OCI-LY3 (cell line): ENCODE data around the gene TAF11.

Experiments
- H2AFZ ChIP-seq: fragments of 200-600, 300-600 bp; shearing (Covaris generic); 2 replicates; pipeline ENCODE4 v1.6.0; 2014; ENCODE audit warnings: antibody characterized with exemption, low read depth, low read length
- H3K27ac ChIP-seq: fragments of 200-600, 300-600 bp; sonication (generic); 2 replicates; pipeline ENCODE4 v1.5.1; 2014; ENCODE audit warnings: mild to moderate bottlenecking, low read length, moderate library complexity, mixed read lengths
- H3K27me3 ChIP-seq: fragments of 200-600, 300-600 bp; sonication (generic); 2 replicates; pipeline ENCODE4 v1.6.1; 2014; ENCODE audit warnings: low read depth, low read length, mixed read lengths
- H3K36me3 ChIP-seq: fragments of 200-600, 300-600 bp; sonication (generic); replicated peaks from 2 replicates; pipeline ENCODE3; 2014; ENCODE audit warnings: low read depth, low read length, mixed read lengths
- H3K4me1 ChIP-seq: fragments of 300-600, 200-600 bp; sonication (generic); 2 replicates; pipeline ENCODE4 v1.6.1; 2014; ENCODE audit warnings: low read length, mixed read lengths
- H3K4me2 ChIP-seq: fragments of 200-600, 300-600 bp; sonication (generic); 2 replicates; pipeline ENCODE4 v1.6.1; 2014; ENCODE audit warnings: low read length, mixed read lengths
- H3K4me3 ChIP-seq: fragments of 300-600, 200-600 bp; sonication (generic); 2 replicates; pipeline ENCODE4 v1.5.1; 2014; ENCODE audit warnings: antibody characterized with exemption, mild to moderate bottlenecking, low read length, moderate library complexity
- H3K79me2 ChIP-seq: fragments of 300-600, 200-600 bp; shearing (Covaris generic); 2 replicates; pipeline ENCODE4 v1.6.1; 2014; ENCODE audit warnings: mild to moderate bottlenecking, low read length, mixed read lengths
- H3K9ac ChIP-seq: fragments of 300-600, 200-600 bp; shearing (Covaris generic); 2 replicates; pipeline ENCODE4 v1.6.0; 2014; ENCODE audit warnings: mild to moderate bottlenecking, low read length, moderate library complexity
- H3K9me3 ChIP-seq: fragments of 200-600, 300-600 bp; shearing (Covaris generic); 2 replicates; pipeline ENCODE4 v1.6.1; 2014; ENCODE audit warnings: low read length, mixed read lengths; ENCODE audit not compliant: insufficient read depth
- H4K20me1 ChIP-seq: fragments of 200-600, 300-600 bp; sonication (generic); 2 replicates; pipeline ENCODE4 v1.6.1; 2016; ENCODE audit warnings: low read length, mixed read lengths; ENCODE audit not compliant: insufficient read depth
- EZH2phosphoT487 ChIP-seq: fragments of 200-600 bp; shearing (Covaris generic); IDR thresholded peaks from 2 replicates; pipeline ENCODE4 v1.6.1; 2018; ENCODE audit warnings: antibody characterized with exemption, mixed run types, low read depth
- TF ChIP-seq, protein P1 (sequence below): fragments of 200-600, 300-600 bp; sonication (generic); IDR thresholded peaks from 2 replicates; pipeline ENCODE4 v1.5.1; 2014; ENCODE audit warnings: antibody characterized with exemption, low read length, low read depth

TAF11 gene

DNA sequence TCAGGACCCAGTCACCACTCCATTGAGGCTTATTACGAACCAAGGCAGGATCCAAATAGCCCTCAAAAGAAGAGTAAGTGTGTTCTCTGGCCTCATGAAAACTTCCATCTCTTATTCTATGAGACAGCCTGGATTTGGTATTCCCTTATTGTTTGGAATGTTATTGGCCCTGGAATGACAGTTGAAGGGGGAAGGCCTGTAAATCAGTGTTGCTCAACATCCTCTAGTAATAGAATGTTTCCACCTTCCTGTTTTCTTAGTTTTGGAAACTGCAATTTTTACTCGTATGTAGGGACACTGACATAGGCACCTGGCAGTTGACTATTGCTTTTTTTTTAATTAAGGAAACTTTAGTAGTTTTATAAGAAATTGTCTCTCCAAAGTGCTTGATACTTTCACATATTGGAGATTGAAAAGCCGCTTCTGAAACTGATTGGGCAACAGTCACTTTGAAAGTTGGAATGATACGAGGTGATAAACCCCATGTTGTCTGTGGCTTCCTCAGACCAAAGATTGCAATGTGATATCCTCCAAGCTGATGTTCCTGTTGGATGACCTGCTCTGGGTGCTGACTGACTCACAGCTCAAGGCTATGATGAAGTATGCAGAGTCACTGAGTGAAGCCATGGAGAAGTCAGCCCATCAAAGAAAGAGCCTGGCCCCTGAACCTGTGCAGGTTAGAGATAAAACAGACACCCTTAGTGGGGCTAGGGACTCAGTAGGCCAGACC is 52.9 kb downstream of the TAF11 start:
- TF ChIP-seq, protein P1, sequence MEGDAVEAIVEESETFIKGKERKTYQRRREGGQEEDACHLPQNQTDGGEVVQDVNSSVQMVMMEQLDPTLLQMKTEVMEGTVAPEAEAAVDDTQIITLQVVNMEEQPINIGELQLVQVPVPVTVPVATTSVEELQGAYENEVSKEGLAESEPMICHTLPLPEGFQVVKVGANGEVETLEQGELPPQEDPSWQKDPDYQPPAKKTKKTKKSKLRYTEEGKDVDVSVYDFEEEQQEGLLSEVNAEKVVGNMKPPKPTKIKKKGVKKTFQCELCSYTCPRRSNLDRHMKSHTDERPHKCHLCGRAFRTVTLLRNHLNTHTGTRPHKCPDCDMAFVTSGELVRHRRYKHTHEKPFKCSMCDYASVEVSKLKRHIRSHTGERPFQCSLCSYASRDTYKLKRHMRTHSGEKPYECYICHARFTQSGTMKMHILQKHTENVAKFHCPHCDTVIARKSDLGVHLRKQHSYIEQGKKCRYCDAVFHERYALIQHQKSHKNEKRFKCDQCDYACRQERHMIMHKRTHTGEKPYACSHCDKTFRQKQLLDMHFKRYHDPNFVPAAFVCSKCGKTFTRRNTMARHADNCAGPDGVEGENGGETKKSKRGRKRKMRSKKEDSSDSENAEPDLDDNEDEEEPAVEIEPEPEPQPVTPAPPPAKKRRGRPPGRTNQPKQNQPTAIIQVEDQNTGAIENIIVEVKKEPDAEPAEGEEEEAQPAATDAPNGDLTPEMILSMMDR: no peak
- TF ChIP-seq EZH2phosphoT487: no peak
- H3K79me2 ChIP-seq: no peaks in the 10 kb centered on the region
- H2AFZ ChIP-seq: no peak overlapping the region
- no peak overlapping the region for H3K9ac ChIP-seq
- H3K27me3 ChIP-seq: no peaks in the 10 kb centered on the region
- no peaks in the 10 kb centered on the region for H3K9me3 ChIP-seq
- H3K4me3 ChIP-seq: no peak overlapping the region
- no peak overlapping the region for H3K4me2 ChIP-seq
- H3K36me3 ChIP-seq: peaks cover 7% of the 10 kb centered on the region
- no peaks in the 10 kb centered on the region for H3K4me1 ChIP-seq
- no peak overlapping the region for H3K27ac ChIP-seq
- no peaks in the 10 kb centered on the region for H4K20me1 ChIP-seq

DNA sequence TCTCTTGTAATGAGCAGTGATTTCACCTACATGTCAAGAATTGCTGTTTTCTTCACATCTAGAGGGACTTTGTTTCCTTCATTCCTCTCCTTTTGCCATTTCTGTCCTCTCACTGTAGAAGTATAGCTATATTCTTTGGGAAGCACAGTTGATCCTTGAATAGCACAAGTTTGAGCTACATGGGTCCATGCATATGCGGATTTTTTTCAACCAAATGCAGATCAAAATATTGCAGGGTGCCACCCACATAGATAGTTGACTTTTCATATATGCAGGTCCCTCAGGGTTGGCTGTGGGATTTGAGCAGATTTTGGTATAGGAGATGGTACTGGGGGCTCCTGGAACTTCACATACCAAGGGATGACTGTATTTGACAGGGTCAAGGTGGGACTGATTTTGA is 54.9 kb downstream of the TAF11 start:
- no peaks in the 10 kb centered on the region for H4K20me1 ChIP-seq
- no peak overlapping the region for H3K27ac ChIP-seq
- peaks cover 7% of the 10 kb centered on the region for H3K36me3 ChIP-seq

DNA sequence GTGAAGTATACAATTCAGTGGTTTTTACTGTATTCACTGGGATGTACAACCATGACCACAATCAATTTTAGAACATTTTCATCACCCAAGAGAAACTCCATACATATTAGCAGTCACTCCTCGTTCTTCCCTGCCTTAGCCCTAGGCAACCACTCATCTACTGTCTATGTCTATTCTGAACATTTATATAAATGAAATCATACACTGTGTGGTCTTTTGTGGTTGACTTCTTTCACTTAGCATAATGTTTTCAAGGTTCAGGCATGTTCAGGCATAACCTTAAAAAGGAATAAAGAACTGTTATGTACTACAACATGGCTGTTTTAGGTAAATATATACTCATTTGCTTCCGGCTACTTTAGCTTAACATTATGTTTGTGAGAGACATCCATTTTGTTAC is 58.7 kb downstream of the TAF11 start:
- no peaks in the 10 kb centered on the region for H3K36me3 ChIP-seq
- H3K27me3 ChIP-seq: no peaks in the 10 kb centered on the region
- no peak for TF ChIP-seq EZH2phosphoT487
- TF ChIP-seq, protein P1: no peak
- no peak overlapping the region for H3K27ac ChIP-seq
- no peaks in the 10 kb centered on the region for H3K9me3 ChIP-seq
- no peaks in the 10 kb centered on the region for H3K4me1 ChIP-seq
- no peak overlapping the region for H3K4me3 ChIP-seq
- no peaks in the 10 kb centered on the region for H3K79me2 ChIP-seq
- H3K4me2 ChIP-seq: no peak overlapping the region
- H4K20me1 ChIP-seq: no peaks in the 10 kb centered on the region
- no peak overlapping the region for H2AFZ ChIP-seq
- no peak overlapping the region for H3K9ac ChIP-seq

More for the DNA sequence above, 54.9 kb downstream of the TAF11 start:
- no peaks in the 10 kb centered on the region for H3K9me3 ChIP-seq
- no peak overlapping the region for H3K4me3 ChIP-seq
- no peaks in the 10 kb centered on the region for H3K27me3 ChIP-seq
- no peaks in the 10 kb centered on the region for H3K4me1 ChIP-seq
- H2AFZ ChIP-seq: no peak overlapping the region
- no peak overlapping the region for H3K4me2 ChIP-seq
- no peaks in the 10 kb centered on the region for H3K79me2 ChIP-seq
- TF ChIP-seq, protein P1: no peak
- no peak overlapping the region for H3K9ac ChIP-seq
